Caco-2 (cell line): ENCODE results near the gene SLCO4A1. TPM values are rescaled to one million over a fixed set of nuclear protein-coding genes. Genes with fewer than 3 reads are reported as not detected.

Experiments
- BruUV-seq: library from RNA; stranded (reverse); fragments of 400-500 nt; replicated peaks from 2 replicates; lab custom pipeline; 2021; lab: Mats Ljungman, UMichigan
- CTCF ChIA-PET: fragments of 300-600 bp; sonication (Branson Sonifier 250); formaldehyde crosslinking; loops from one replicate; lab custom pipeline; 2022; ENCODE audit warnings: antibody characterized with exemption; lab: Charles Lee
- POLR2A ChIA-PET: fragments of 300-600 bp; sonication (Branson Sonifier 250); formaldehyde crosslinking; loops from one replicate; lab custom pipeline; 2022; ENCODE audit warnings: antibody characterized with exemption; lab: Charles Lee
- DNase-seq, 2 experiments: peaks; one replicate each; pipeline versions ENCODE4 v3.0.0 to v3.0.0-alpha.2; 2020 to 2022
- H3K27me3 ChIP-seq: replicated peaks from 2 replicates; pipeline ENCODE4 v1.6.0; 2011; ENCODE audit warnings: low read length; ENCODE audit not compliant: control insufficient read depth, insufficient read depth
- H3K36me3 ChIP-seq: 2 replicates; pipeline ENCODE4 v1.5.1; 2011; ENCODE audit warnings: low read length; ENCODE audit not compliant: control insufficient read depth, insufficient read depth
- H3K4me1 ChIP-seq: fragments of 250-450 bp; sonication (Bioruptor Pico); 2 replicates; pipeline ENCODE4 v1.5.1; 2020; ENCODE audit warnings: mild to moderate bottlenecking
- H3K4me3 ChIP-seq: 2 replicates; pipeline ENCODE4 v1.5.1; 2011; ENCODE audit warnings: low read depth, mild to moderate bottlenecking, control low read depth, low read length
- H3K9me3 ChIP-seq: fragments of 250-450 bp; sonication (Bioruptor Pico); 2 replicates; pipeline ENCODE4 v1.5.1; 2020; ENCODE audit warnings: mild to moderate bottlenecking, moderate library complexity
- H3K27ac Mint-ChIP-seq: one replicate; pipeline ENCODE4 v1.8.0; 2022; ENCODE audit warnings: mixed read lengths; ENCODE audit not compliant: unreplicated experiment
- H3K27me3 Mint-ChIP-seq: one replicate; pipeline ENCODE4 v1.8.0; 2022; ENCODE audit warnings: mixed read lengths; ENCODE audit not compliant: insufficient read depth, unreplicated experiment
- H3K36me3 Mint-ChIP-seq: one replicate; pipeline ENCODE4 v1.8.0; 2022; ENCODE audit warnings: mild to moderate bottlenecking, mixed read lengths; ENCODE audit not compliant: insufficient read depth, unreplicated experiment
- H3K4me1 Mint-ChIP-seq: one replicate; pipeline ENCODE4 v1.8.0; 2022; ENCODE audit warnings: low read depth, mixed read lengths; ENCODE audit not compliant: unreplicated experiment
- H3K4me3 Mint-ChIP-seq: one replicate; pipeline ENCODE4 v1.8.0; 2022; ENCODE audit warnings: mild to moderate bottlenecking, moderate library complexity, mixed read lengths; ENCODE audit not compliant: unreplicated experiment
- H3K9me3 Mint-ChIP-seq: one replicate; pipeline ENCODE4 v1.8.0; 2022; ENCODE audit warnings: mixed read lengths; ENCODE audit not compliant: unreplicated experiment
- intact Hi-C: fragments of 100-400 bp; cut with micrococcal nuclease; formaldehyde crosslinking; loops from one replicate; pipeline ENCODE4 v1.10.0; 2022; ENCODE audit not compliant: unreplicated experiment
- total RNA-seq: library from RNA; stranded (reverse); gene quantifications from 2 replicates; pipeline ENCODE4 v1.2.3, GENCODE V29; 2022
- TF ChIP-seq, protein P1 (sequence below), 2 experiments: fragments of 200-600 bp in 1 of 2; IDR thresholded peaks; 1 replicate in 1 of 2; 2 replicates in 1 of 2; pipeline versions ENCODE4 v1.5.1 to v1.8.0; 2011 to 2022; ENCODE audit warnings: antibody characterized with exemption in 1 of 2, control low read depth in 1 of 2, inconsistent platforms in 1 of 2, low read depth in 1 of 2, low read length in 1 of 2, mild to moderate bottlenecking in 1 of 2, moderate library complexity in 1 of 2; ENCODE audit not compliant: insufficient read depth in 1 of 2, severe bottlenecking in 1 of 2, unreplicated experiment in 1 of 2

The SLCO4A1 gene
- total RNA-seq, 1 experiment from 2014 or later, result 18.7 TPM

DNA sequence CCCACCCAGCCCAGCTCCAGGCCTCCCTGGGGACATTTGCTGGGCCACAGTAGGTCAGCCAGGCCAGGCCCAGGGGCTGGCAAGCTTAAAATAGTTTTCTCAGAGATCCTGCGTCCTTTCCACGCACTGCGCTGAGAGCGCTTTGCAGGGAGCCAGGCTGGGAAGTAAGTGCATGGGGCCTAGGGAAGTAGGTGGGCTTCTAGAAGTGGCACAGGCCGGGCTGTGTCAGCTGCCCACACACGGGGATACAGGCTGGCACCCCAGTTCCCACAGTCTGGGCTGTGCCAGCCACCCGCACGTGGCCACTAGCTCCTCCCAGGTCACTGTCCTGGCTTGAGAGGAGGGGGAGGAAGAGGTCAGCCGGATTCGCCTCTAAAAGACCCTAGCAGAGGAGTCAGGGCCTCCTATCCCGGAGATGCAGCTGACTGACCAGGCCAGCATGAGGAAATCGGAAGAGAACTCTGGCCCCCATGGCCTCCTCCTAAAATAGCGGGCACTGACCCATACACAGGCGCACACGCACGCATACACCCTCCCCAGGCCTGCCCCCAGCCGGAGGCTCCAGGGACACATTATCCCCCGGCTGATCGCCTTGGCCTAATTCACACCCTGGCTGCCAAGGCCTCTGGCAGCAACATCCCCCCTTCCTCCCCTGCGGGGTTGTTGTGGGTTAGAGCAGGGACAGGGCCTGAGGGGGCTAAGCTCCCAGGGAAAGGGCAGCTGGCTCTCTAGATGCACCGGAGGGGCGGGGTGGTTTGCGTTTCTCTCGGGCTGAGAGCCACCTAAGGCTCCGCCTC, 5.4 kb downstream of the SLCO4A1 start:
- ChIA-PET CTCF (no interaction called here), POLR2A (no interaction called here)
- Histone ChIP-seq H3K4me3 (no peak overlapping the region), H3K4me1 (peaks cover 33% of the 10 kb centered on the region), H3K9me3 (no peaks in the 10 kb centered on the region), H3K27me3 (no peaks in the 10 kb centered on the region), H3K36me3 (0 out of 2 replicates have a peak, but pooled peaks cover 2% of the 10 kb centered on the region)
- Mint-ChIP-seq H3K27ac (no peak overlapping the region), H3K27me3 (no peaks in the 10 kb centered on the region), H3K36me3 (no peaks in the 10 kb centered on the region), H3K4me3 (no peak overlapping the region), H3K4me1 (peaks cover 21% of the 10 kb centered on the region), H3K9me3 (no peaks in the 10 kb centered on the region)
- TF ChIP-seq, protein P1, sequence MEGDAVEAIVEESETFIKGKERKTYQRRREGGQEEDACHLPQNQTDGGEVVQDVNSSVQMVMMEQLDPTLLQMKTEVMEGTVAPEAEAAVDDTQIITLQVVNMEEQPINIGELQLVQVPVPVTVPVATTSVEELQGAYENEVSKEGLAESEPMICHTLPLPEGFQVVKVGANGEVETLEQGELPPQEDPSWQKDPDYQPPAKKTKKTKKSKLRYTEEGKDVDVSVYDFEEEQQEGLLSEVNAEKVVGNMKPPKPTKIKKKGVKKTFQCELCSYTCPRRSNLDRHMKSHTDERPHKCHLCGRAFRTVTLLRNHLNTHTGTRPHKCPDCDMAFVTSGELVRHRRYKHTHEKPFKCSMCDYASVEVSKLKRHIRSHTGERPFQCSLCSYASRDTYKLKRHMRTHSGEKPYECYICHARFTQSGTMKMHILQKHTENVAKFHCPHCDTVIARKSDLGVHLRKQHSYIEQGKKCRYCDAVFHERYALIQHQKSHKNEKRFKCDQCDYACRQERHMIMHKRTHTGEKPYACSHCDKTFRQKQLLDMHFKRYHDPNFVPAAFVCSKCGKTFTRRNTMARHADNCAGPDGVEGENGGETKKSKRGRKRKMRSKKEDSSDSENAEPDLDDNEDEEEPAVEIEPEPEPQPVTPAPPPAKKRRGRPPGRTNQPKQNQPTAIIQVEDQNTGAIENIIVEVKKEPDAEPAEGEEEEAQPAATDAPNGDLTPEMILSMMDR (IDR thresholded peaks at IDR 0.05; ENCODE audit: insufficient read depth in 1 of 2, low read depth in 1 of 2, low read length in 1 of 2, severe bottlenecking in 1 of 2, unreplicated experiment in 1 of 2), result no peak
- no peak for DNase-seq
- intact Hi-C loops, result no loop called here
- no TSS peak for BruUV-seq

- Histone ChIP-seq H3K36me3 (0 out of 2 replicates have a peak, but pooled peaks cover 2% of the 10 kb centered on the region), H3K27me3 (no peaks in the 10 kb centered on the region), H3K4me3 (no peak overlapping the region), H3K9me3 (no peaks in the 10 kb centered on the region), H3K4me1 (peaks cover 37% of the 10 kb centered on the region)
- intact Hi-C loops, result no loop called here
- Mint-ChIP-seq H3K27me3 (no peaks in the 10 kb centered on the region), H3K27ac (no peak overlapping the region), H3K4me1 (peaks cover 23% of the 10 kb centered on the region), H3K4me3 (no peak overlapping the region), H3K9me3 (no peaks in the 10 kb centered on the region), H3K36me3 (no peaks in the 10 kb centered on the region)
- TF ChIP-seq, protein P1 (IDR thresholded peaks at IDR 0.05; ENCODE audit: insufficient read depth in 1 of 2, low read depth in 1 of 2, low read length in 1 of 2, severe bottlenecking in 1 of 2, unreplicated experiment in 1 of 2), result no peak
- POLR2A ChIA-PET, result no interaction called here
- DNase-seq, result no peak
- no TSS peak for BruUV-seq
- CTCF ChIA-PET, result interaction anchor here (1.1 kb wide), 1 partner anchor 146 kb away, joined by 3 read pairs; no protein-coding TSS in a partner anchor
Measured at GRCh38 chr20:62648318-62648995, 6.2 kb downstream of the SLCO4A1 start.

- DNase-seq, result no peak
- ChIA-PET CTCF (interaction anchor here (1.1 to 1.3 kb wide), 2 partner anchors 142 to 145 kb away, joined by 3 to 5 read pairs; no protein-coding TSS in a partner anchor), POLR2A (interaction anchor here (0.6 kb wide), 1 partner anchor 283 kb away, joined by 3 read pairs; no protein-coding TSS in a partner anchor)
- Mint-ChIP-seq H3K4me3 (no peak overlapping the region), H3K27ac (no peak overlapping the region), H3K4me1 (peaks cover 28% of the 10 kb centered on the region), H3K27me3 (no peaks in the 10 kb centered on the region), H3K9me3 (no peaks in the 10 kb centered on the region), H3K36me3 (no peaks in the 10 kb centered on the region)
- Histone ChIP-seq H3K4me3 (no peak overlapping the region), H3K27me3 (no peaks in the 10 kb centered on the region), H3K9me3 (no peaks in the 10 kb centered on the region), H3K4me1 (peaks cover 30% of the 10 kb centered on the region), H3K36me3 (0 out of 2 replicates have a peak, but pooled peaks cover 2% of the 10 kb centered on the region)
- BruUV-seq, result no TSS peak
- intact Hi-C loops, result no loop called here
- TF ChIP-seq, protein P1 (IDR thresholded peaks at IDR 0.05; ENCODE audit: insufficient read depth in 1 of 2, low read depth in 1 of 2, low read length in 1 of 2, severe bottlenecking in 1 of 2, unreplicated experiment in 1 of 2), result no peak
Measured at GRCh38 chr20:62649140-62649539, 6.8 kb downstream of the SLCO4A1 start.
